HepG2 (cell line): ENCODE data around the gene TMEM220. TPM values are rescaled to one million over a fixed set of nuclear protein-coding genes. Genes with fewer than 3 reads are reported as not detected.

Source experiments
- AGO2 ChIP-seq: fragments of 200-400 bp; formaldehyde crosslinking; optimal IDR thresholded peaks from 2 replicates; pipeline ENCODE3; 2017; ENCODE audit warnings: mild to moderate bottlenecking, low read depth, low read length, moderate library complexity
- ELF1 ChIP-seq: sonication (generic); formaldehyde crosslinking; IDR thresholded peaks from 2 replicates; pipeline ENCODE4 v1.4.0; 2020; ENCODE audit warnings: missing genetic modification reagents
- GABPA ChIP-seq, 2 experiments: IDR thresholded peaks; 2 replicates each; pipeline ENCODE4 v1.6.1; 2011 to 2016; ENCODE audit warnings: low read depth in 2 of 2, low read length in 1 of 2, missing biosample characterization in 1 of 2, missing genetic modification characterization in 1 of 2
- JARID2 ChIP-seq: sonication (generic); formaldehyde crosslinking; IDR thresholded peaks from 2 replicates; pipeline ENCODE4 v1.8.1; 2023; ENCODE audit warnings: missing genetic modification reagents, inconsistent platforms; ENCODE audit not compliant: insufficient replicate concordance
- KDM6A ChIP-seq: IDR thresholded peaks from 2 replicates; pipeline ENCODE4 v1.6.1; 2016; ENCODE audit warnings: low read depth
- MTA1 ChIP-seq: sonication (generic); formaldehyde crosslinking; IDR thresholded peaks from 2 replicates; pipeline ENCODE4 v1.4.0; 2020; ENCODE audit warnings: missing genetic modification reagents, mild to moderate bottlenecking, borderline replicate concordance
- NR1H2 ChIP-seq: sonication (generic); formaldehyde crosslinking; IDR thresholded peaks from 2 replicates; pipeline ENCODE4 v1.8.1; 2022; ENCODE audit warnings: low read depth, missing genetic modification reagents, borderline replicate concordance
- PRDM10 ChIP-seq: sonication (generic); formaldehyde crosslinking; IDR thresholded peaks from 2 replicates; pipeline ENCODE4 v1.4.0; 2020; ENCODE audit warnings: low read depth, missing genetic modification reagents
- PRPF4 ChIP-seq: fragments of 200-400 bp; formaldehyde crosslinking; IDR thresholded peaks from 2 replicates; pipeline ENCODE4 v1.6.1; 2016; ENCODE audit warnings: low read length, low read depth; ENCODE audit not compliant: poor library complexity, severe bottlenecking
- RAD21 ChIP-seq: fragments of 450-650 bp; formaldehyde crosslinking; IDR thresholded peaks from 2 replicates; pipeline ENCODE4 v1.5.0; 2020; ENCODE audit warnings: mild to moderate bottlenecking
- RXRB ChIP-seq: IDR thresholded peaks from 2 replicates; pipeline ENCODE4 v1.6.1; 2016; ENCODE audit warnings: borderline replicate concordance, missing genetic modification reagents, missing compliant biosample characterization
- TBL1XR1 ChIP-seq: fragments of 150-350 bp; IDR thresholded peaks from 2 replicates; pipeline ENCODE4 v1.6.1; 2014; ENCODE audit warnings: borderline replicate concordance, low read length; ENCODE audit not compliant: partially characterized antibody
- TBX3 ChIP-seq: fragments of 450-650 bp; IDR thresholded peaks from 2 replicates; pipeline ENCODE4 v1.6.1; 2017; ENCODE audit warnings: antibody characterized with exemption, mild to moderate bottlenecking, inconsistent platforms, borderline replicate concordance
- TCF7 ChIP-seq: sonication (generic); IDR thresholded peaks from 2 replicates; pipeline ENCODE4 v1.6.1; 2016; ENCODE audit warnings: antibody characterized with exemption, low read depth
- ZBTB3 ChIP-seq: sonication (generic); formaldehyde crosslinking; IDR thresholded peaks from 2 replicates; pipeline ENCODE4 v1.4.0; 2020; ENCODE audit warnings: low read depth, mild to moderate bottlenecking, moderate library complexity, missing genetic modification reagents, borderline replicate concordance
- ZBTB33 ChIP-seq: sonication (generic); formaldehyde crosslinking; IDR thresholded peaks from 2 replicates; pipeline ENCODE4 v1.4.0; 2020; ENCODE audit warnings: missing genetic modification reagents
- ZEB1 ChIP-seq: IDR thresholded peaks from 2 replicates; pipeline ENCODE4 v1.6.1; 2012; ENCODE audit warnings: mild to moderate bottlenecking, low read depth, inconsistent platforms; ENCODE audit not compliant: insufficient replicate concordance
- ZNF136 ChIP-seq: sonication (generic); formaldehyde crosslinking; IDR thresholded peaks from 2 replicates; pipeline ENCODE4 v1.8.1; 2022; ENCODE audit warnings: low read depth, mild to moderate bottlenecking, moderate library complexity, missing genetic modification reagents
- ZNF446 ChIP-seq: sonication (generic); formaldehyde crosslinking; IDR thresholded peaks from 2 replicates; pipeline ENCODE4 v1.5.0; 2020; ENCODE audit warnings: mild to moderate bottlenecking, missing genetic modification reagents
- ZNF841 ChIP-seq: sonication (generic); formaldehyde crosslinking; IDR thresholded peaks from 2 replicates; pipeline ENCODE4 v1.8.1; 2023; ENCODE audit warnings: missing genetic modification reagents, borderline replicate concordance
- ZNF883 ChIP-seq: sonication (generic); formaldehyde crosslinking; IDR thresholded peaks from 2 replicates; pipeline ENCODE4 v1.5.1; 2020; ENCODE audit warnings: mild to moderate bottlenecking, missing genetic modification reagents; ENCODE audit errors: not compliant biosample characterization
- polyA plus RNA-seq, 8 experiments: library from polyadenylated mRNA; depleted of rRNA in 3 of 8; stranded (reverse) in 7 of 8; unstranded in 1 of 8; fragments of >200 nt; fragmentation: Illumina TruSeq in 4 of 8; extraction: Trizol in 4 of 8; gene quantifications; 2 replicates each; pipeline versions ENCODE4 v1.2.1 to v1.2.3, GENCODE V29; 2011 to 2016; ENCODE audit warnings: low read depth in 4 of 8, missing spikeins in 1 of 8, mixed read lengths in 1 of 8; ENCODE audit not compliant: insufficient read depth in 1 of 8
- total RNA-seq, 5 experiments: library from RNA; depleted of rRNA; stranded (reverse); fragments of >200 nt; fragmentation: Illumina TruSeq; extraction: Trizol; gene quantifications; 2 replicates each; pipeline ENCODE4 v1.2.3, GENCODE V29; 2016; ENCODE audit warnings: low read depth in 1 of 5
- TF ChIP-seq, protein P1 (sequence below): sonication (generic); formaldehyde crosslinking; IDR thresholded peaks from 2 replicates; pipeline ENCODE4 v1.5.1; 2020; ENCODE audit warnings: mild to moderate bottlenecking, missing genetic modification reagents

Gene TMEM220
- total and polyA plus RNA-seq, 2 of the 13 experiments (the other 11 are each of a cell fraction or from before 2014, with no cell fraction given) = 1.3 to 2.2 TPM

DNA sequence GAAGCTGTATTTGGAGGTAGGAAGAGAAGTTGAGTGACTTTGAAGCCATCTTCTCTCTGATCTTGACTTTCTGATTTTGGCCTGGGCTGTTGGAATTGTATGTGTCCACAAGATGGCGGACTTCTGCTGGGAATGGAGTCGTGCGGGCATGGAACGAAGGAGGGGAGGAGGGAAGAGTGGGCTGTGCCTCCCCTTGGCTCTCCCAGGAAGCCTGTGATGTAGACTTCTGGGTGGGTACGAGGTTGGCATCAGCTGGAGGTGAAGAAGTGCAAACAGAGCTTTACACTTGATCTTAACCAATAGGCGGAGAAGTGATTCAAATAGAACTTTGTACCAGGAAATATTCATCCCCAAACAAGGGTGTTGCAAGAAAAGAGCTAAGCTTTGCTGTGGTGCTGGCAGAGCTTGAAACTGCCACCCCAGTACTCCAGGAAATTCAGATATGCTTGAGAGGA lies 7.4 kb upstream of the TMEM220 start (continued):
- TF ChIP-seq KDM6A (CRISPR knock-in tag) (no peak), NR1H2 (CRISPR knock-in tag) (no peak), AGO2 (no peak), ZNF446 (CRISPR knock-in tag) (no peak), ZBTB33 (no peak), RAD21 (CRISPR knock-in tag) (peak; percentile 74), ZBTB3 (CRISPR knock-in tag) (no peak), JARID2 (no peak), ELF1 (peak; percentile 27; the same call in 1 of the 2 replicates), PRPF4 (no peak), ZNF883 (no peak), ZNF136 (CRISPR knock-in tag) (no peak), MTA1 (no peak), ZEB1 (no peak), TBX3 (no peak; the same call in 1 of the 2 replicates), TBL1XR1 (peak; percentile 56), ZNF841 (CRISPR knock-in tag) (no peak), GABPA (IDR thresholded peaks at IDR 0.05; ENCODE audit: low read depth, low read length) (no peak), GABPA (CRISPR knock-in tag; IDR thresholded peaks at IDR 0.05; ENCODE audit: low read depth) (no peak), RXRB (CRISPR knock-in tag) (no peak), TCF7 (no peak), PRDM10 (no peak)
- TF ChIP-seq, protein P1, sequence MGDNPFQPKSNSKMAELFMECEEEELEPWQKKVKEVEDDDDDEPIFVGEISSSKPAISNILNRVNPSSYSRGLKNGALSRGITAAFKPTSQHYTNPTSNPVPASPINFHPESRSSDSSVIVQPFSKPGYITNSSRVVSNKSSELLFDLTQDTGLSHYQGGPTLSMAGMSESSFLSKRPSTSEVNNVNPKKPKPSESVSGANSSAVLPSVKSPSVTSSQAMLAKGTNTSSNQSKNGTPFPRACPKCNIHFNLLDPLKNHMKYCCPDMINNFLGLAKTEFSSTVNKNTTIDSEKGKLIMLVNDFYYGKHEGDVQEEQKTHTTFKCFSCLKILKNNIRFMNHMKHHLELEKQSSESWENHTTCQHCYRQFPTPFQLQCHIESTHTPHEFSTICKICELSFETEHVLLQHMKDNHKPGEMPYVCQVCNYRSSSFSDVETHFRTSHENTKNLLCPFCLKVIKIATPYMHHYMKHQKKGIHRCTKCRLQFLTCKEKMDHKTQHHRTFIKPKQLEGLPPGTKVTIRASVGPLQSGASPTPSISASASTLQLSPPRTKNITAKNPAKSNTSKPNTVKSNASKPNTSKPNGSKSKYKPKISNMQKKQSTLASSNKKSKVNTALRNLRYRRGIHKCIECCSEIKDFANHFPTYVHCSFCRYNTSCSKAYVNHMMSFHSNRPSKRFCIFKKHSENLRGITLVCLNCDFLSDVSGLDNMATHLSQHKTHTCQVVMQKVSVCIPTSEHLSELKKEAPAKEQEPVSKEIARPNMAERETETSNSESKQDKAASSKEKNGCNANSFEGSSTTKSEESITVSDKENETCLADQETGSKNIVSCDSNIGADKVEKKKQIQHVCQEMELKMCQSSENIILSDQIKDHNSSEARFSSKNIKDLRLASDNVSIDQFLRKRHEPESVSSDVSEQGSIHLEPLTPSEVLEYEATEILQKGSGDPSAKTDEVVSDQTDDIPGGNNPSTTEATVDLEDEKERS (CRISPR knock-in tag) = no peak
